ENCODE data around the gene SMIM32. TPM values are rescaled to one million over a fixed set of nuclear protein-coding genes. Genes with fewer than 3 reads are reported as not detected.

SMIM32 gene
- total and polyA plus RNA-seq, 2 donors (not counting 3 experiments of a cell fraction or from before 2014, with no cell fraction given) = not detected

DNA sequence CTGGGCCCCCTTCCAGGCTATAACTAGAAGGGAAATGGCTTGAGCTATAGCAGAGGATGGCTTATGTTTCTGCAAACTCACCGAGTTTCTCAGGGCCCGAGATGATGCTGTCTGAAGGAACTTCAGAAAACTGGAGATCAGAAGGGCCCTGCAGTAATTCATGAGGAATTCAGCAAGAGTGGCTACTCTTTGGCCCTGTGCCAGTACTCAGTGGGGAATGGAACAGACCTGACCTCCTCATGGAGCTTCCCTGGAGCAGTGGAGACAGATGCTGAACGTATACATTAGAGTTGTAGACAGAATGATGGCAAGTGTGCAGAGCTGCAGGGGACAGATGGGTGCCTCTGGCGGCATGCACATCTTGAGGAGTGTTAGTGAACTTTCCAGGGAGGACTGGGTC, 17.3 kb upstream of the SMIM32 start:
- POLR2A ChIA-PET = no interaction called here
- Histone ChIP-seq H2AFZ (ENCODE audit: low read depth, low read length) (no peak overlapping the region), H4K20me1 (replicated peaks; ENCODE audit: control insufficient read depth, extremely low read depth, insufficient read depth, low read length) (no peaks in the 10 kb centered on the region), H3K9me1 (replicated peaks; ENCODE audit: control insufficient read depth, extremely low read depth, insufficient read depth, low read length) (no peaks in the 10 kb centered on the region), H3K36me3 (ENCODE audit: control insufficient read depth in 2 of 2, extremely low read depth in 1 of 2, insufficient read depth in 2 of 2, low read length in 2 of 2) (no peaks in the 10 kb centered on the region), H3K9me3 (replicated peaks; ENCODE audit: control insufficient read depth, insufficient read depth, low read length) (no peaks in the 10 kb centered on the region), H3K9ac (replicated peaks; ENCODE audit: extremely low read depth, insufficient read depth, low read length) (no peak overlapping the region), H3K4me2 (ENCODE audit: insufficient read depth, low read length) (no peak overlapping the region), H3K27me3 (ENCODE audit: control insufficient read depth in 2 of 2, insufficient read depth in 2 of 2, low read length in 2 of 2) (peaks cover 3 to 5% of the 10 kb centered on the region in 2 experiments), H3K79me2 (ENCODE audit: control insufficient read depth, insufficient read depth, low read length) (no peaks in the 10 kb centered on the region), H3K27ac (ENCODE audit: insufficient read depth, low read depth, low read length) (no peak overlapping the region), H3K4me3 (replicated peaks in 1 of 3; ENCODE audit: insufficient read depth in 1 of 3, low read depth in 1 of 3, low read length in 3 of 3) (no peak overlapping the region), H3K4me1 (ENCODE audit: control insufficient read depth, extremely low read depth, insufficient read depth, low read length) (no peaks in the 10 kb centered on the region)
- TF ChIP-seq JUN (IDR thresholded peaks at IDR 0.05; ENCODE audit: borderline replicate concordance, insufficient read depth, insufficient read length, low read depth) = no peak
- no peak for TF ChIP-seq GATA2 (IDR thresholded peaks at IDR 0.05; ENCODE audit: insufficient read depth, insufficient read length, low read depth, low read length)
- TF ChIP-seq, protein P1, sequence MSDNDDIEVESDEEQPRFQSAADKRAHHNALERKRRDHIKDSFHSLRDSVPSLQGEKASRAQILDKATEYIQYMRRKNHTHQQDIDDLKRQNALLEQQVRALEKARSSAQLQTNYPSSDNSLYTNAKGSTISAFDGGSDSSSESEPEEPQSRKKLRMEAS (IDR thresholded peaks at IDR 0.05; ENCODE audit: insufficient read depth, insufficient read length) = no peak
- TF ChIP-seq FOS (IDR thresholded peaks at IDR 0.05; ENCODE audit: borderline replicate concordance, insufficient read depth, low read length) = no peak
- TF ChIP-seq POLR2AphosphoS5 (IDR thresholded peaks at IDR 0.05; ENCODE audit: insufficient read depth, low read depth, low read length) = no peak
- TF ChIP-seq MYC (IDR thresholded peaks at IDR 0.05; ENCODE audit: low read depth, low read length) = no peak
- TF ChIP-seq, protein P2, sequence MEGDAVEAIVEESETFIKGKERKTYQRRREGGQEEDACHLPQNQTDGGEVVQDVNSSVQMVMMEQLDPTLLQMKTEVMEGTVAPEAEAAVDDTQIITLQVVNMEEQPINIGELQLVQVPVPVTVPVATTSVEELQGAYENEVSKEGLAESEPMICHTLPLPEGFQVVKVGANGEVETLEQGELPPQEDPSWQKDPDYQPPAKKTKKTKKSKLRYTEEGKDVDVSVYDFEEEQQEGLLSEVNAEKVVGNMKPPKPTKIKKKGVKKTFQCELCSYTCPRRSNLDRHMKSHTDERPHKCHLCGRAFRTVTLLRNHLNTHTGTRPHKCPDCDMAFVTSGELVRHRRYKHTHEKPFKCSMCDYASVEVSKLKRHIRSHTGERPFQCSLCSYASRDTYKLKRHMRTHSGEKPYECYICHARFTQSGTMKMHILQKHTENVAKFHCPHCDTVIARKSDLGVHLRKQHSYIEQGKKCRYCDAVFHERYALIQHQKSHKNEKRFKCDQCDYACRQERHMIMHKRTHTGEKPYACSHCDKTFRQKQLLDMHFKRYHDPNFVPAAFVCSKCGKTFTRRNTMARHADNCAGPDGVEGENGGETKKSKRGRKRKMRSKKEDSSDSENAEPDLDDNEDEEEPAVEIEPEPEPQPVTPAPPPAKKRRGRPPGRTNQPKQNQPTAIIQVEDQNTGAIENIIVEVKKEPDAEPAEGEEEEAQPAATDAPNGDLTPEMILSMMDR (IDR thresholded peaks at IDR 0.05; ENCODE audit: extremely low read depth in 1 of 2, insufficient read depth in 1 of 2, low read depth in 1 of 2, low read length in 2 of 2) = no peak
- TF ChIP-seq EZH2 (IDR thresholded peaks at IDR 0.05; ENCODE audit: borderline replicate concordance, low read depth, low read length, severe bottlenecking) = no peak
- TF ChIP-seq POLR2A (IDR thresholded peaks at IDR 0.05; ENCODE audit: low read depth, low read length) = no peak
- intact Hi-C loops (cut with micrococcal nuclease) = no loop called here
- dilution Hi-C loops (cut with MboI; ENCODE audit: extremely low pct_ligation_motif_present, low sequenced_read_pairs) = no loop called here
- FAIRE-seq (no peak), DNase-seq (ENCODE audit: low read depth, low spot score) (no peak)
- no TSS peak for BruUV-seq (replicated peaks)
- CTCF ChIA-PET = interaction anchor here (1.2 to 2.0 kb wide), 6 partner anchors 16 to 324 kb away, joined by 3 to 6 read pairs (median 4); no protein-coding TSS in a partner anchor

Measured in endothelial cell of umbilical vein (primary cell).